Stimulated activated CD4-positive, alpha-beta T cell treated with anti-CD3 and anti-CD28 coated beads, Interleukin-12 subunit alpha, Interleukin-12 subunit beta, amount 100 ng/mL, for 48 hours (primary cell): ENCODE measurements around the gene DIP2C.
"Not testable (repeated sequence)": the region's sequence is repeated elsewhere in the genome, so short reads cannot be mapped to it uniquely, and the experiment has no call there.

Experiments
- DNase-seq, 3 donors: peaks; one replicate each; pipeline ENCODE4 v3.0.0-alpha.2; 2020; ENCODE audit warnings: low read depth in 2 of 3, low spot score in 1 of 3

The DIP2C gene

DNA sequence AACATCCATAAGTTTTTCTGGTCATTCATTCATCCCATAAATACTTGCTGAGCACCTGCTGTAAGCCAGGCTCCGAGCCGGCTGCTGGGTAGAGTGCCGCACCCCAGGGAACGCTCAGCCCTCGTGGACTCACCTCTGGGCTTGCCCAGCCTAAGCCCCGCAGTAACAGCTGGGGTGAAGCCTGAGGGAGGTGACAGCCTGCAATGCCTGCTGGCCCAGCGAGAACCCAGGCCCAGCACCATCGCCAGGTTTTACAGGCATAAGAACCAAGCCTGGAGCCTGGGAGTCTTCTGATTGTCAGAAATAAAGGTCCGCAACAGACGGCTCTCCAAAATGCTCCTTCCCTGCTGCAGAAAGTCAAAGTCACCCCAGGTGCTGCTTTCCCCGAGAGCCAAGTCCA lies 348.8 kb downstream of the DIP2C start:
- no peak for DNase-seq

GRCh38 chr10:339038-339391 lies 350.5 kb downstream of the DIP2C start:
- DNase-seq: no peak

GRCh38 chr10:338171-339037 lies 351.1 kb downstream of the DIP2C start:
- no peak for DNase-seq

DNA sequence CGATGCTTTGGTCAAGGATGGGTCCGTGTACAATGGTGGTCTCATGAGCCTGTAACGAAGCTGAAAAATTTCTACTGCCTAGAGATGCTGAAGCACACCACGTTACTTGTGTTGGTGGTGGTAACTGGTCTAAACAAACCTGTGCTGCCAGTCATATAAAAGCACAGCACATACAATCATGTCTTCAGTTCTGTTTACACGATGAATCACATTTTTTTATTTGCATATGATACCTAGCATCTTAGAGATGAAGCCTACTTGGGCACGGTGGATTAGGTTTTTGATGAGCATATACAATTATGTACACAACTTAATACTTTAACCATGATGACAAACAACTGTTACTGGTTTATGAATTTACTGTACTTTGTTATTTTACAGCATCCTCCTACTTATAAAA lies 353.2 kb downstream of the DIP2C start:
- DNase-seq: no peak

- DNase-seq: no peak
These were observed 354.2 kb downstream of the DIP2C start for GRCh38 chr10:335151-335800.

DNA sequence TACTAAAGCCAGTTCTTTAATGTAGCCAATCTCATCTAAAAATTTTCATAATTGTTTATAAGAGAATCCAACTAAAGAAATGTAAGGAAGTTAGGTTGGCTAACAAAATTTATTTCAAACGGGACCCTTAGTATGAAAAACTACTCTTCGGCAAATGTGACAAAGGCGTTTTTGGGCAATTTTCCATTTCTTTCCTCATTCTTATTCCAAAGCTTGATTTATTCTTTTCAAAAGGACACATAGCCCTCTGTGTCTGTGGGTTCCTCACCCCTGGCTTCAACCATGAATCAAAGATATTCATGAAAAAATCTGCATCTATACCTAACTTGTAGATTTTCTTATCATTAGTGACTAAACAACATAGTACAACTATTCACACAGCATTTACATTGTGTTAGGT lies 358.3 kb downstream of the DIP2C start:
- no peak for DNase-seq

DNA sequence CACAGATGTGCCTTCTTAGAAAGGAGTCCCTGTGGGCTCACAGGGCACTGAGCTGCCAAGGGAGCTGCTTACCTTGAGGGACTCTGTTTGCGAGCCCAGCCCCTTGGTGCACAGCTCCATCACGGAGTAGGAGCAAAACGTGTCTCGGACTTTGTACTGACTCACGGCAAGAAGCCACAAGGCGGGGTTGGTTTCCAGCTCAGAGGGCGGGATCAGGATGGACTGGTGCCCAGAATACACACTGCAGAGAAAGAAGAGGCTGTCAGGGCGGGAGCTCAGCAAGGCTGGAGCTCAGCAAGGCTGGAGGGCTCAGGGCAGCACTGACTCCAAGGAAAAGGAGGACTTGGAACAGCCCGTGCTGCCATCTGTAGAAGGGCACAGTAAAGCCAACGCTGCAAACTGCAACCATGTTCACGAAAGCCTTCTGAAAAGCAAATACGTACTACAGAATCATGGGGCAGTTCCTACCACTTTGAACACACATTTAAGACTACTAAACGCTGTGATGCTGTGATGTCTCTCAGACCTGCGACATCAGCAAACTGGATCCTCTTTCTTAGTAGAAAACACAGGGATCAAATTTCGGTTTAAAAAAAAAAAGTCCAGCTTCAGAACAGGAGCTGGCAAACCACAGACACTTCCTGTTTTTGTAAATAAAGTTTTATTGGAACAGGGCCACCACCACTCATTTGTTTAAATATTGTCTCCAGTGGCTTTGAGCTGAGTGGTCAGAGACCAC lies 359.9 kb downstream of the DIP2C start:
- DNase-seq: peak in 2 of 3 donors; percentile 16 to 18

DNA sequence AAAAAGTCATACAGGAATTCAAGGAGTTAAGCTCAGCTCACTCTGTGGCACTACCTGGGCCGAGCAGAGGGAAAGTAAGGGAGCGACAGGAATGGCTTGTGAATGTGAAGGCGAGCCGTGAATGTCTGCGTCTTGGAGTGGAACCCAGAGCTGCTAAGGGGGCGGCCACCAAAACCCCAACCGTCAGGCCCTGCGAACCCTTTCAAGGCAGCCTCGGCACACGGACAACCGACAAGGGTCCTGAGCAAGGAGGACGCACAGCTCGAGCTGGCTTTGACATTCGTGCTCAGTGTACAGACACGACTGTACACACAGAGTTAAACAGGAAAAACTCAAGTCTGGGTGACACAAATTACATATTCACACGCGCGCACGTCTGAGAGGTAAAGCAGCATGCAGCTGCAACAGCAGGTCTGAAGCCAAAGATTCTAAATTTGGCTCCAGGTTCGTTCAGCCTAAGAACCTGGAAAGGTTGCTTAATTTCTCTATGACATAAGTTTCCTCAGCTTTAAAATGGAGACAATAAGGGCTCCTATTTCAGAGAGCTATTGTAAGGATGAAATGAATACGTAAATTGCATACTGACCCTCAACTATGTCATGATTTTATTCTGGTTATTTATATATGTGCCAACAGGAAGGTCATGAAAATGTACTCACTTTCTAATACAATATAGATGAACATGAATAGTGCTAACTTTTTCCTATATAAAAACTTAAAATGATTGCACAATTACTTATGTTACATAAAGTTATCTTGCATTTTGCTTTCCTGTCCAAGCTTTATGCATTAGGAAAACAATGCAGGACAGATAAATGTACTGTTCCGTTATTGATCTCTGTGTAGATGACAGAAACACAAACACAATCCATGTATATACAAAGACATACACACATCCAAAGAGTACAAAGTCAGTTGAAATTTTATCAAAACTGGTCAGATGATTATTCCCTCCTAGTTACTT lies 361.3 kb downstream of the DIP2C start:
- no peak for DNase-seq

DNA sequence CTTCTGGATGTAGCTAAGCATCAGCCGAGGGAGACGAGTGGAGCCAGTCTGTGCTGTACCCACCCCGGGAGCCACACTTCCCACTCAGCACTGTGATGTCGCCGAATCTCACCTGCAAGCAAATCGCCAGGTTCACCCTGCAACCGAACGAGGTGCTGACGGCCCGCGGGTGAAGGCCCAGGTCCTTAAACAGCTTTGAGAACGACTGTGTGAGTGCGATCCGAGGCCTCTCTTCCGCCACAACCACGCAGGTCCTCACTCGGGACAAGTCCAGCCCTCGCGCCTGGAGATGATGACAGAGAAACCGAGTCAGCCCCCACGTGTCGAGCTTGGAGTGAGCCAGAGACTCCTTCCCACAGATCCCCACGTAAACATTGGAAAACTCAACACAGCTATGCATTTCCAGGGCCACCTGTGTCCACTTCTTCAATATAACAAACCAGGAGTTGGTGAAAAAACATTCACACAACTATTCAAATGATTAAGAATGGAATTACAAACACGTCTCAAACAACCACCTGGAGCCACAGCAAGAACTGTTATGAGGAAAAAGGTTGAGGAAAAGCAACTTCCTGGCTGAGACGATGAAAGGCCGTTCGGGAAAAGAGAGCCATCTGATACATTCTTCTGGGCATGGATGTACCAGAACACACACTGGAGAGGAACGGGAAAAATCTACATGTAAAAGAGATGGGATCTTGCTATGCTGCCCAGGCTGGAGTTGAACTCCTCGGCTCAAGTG lies 362.4 kb downstream of the DIP2C start:
- no peak for DNase-seq

DNA sequence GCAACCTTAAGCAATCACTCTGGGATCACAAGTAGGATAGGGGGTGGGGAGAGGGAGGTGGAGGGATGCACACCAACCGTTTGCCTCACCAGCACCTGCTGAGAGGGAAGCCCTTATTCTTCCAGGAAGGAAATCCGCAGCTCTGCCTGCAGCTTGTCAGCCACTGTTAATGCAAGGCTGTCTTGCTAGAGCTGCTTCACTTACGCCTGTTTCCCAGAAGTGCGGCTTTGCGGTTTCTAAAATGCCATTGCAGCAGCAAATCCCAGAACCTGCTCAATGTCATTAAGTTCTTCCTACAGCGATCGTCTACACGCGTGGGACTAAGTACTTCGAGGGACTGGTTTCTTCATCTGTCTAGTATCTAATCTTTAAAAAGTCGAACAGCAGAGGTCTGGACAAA lies 363.1 kb downstream of the DIP2C start:
- DNase-seq: no peak

DNA sequence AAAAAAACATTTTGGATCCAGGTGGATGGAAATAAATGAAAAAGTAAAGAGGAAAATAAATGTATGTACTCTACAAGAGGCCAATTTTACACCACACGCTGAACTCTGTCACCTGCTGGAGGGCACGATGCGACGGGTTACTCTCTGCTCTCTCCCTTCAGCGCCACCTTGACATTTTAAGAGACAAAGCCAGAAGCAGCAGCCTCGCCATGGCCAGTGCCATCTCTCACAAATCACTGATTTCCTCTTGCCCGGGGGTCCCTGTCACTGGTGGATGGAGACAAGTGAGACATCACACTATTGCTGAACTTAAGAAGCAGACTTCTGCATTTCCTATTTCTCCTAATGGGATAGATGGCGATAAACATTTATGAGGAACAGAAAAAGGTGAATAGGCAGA lies 364.2 kb downstream of the DIP2C start:
- DNase-seq: no peak

- DNase-seq: no peak
These were observed 364.9 kb downstream of the DIP2C start for GRCh38 chr10:324593-324992.

GRCh38 chr10:323651-324293 lies 365.7 kb downstream of the DIP2C start:
- DNase-seq: peak in 2 of 3 donors; percentile 21 to 42

GRCh38 chr10:323046-323445 lies 366.4 kb downstream of the DIP2C start:
- DNase-seq: not testable (repeated sequence)

DNA sequence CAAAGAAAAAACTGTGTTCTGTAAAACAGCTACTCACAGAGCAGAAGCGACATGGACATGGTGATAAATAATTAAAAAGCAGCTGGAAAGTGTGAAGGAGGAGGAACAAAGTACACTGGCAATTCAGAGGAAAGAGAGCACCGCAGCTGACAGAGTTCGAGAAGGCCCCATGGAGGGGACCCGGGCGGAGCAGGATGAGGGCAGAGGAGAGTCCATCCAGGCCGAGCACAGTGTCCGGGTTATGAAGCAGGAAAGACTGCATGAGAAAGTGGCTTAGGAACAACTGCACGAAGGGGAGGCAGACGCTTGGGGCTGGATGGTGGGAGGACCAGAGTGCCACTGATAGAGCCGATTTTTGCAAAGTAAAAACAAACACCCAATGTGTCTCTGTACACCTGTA lies 368.7 kb downstream of the DIP2C start:
- DNase-seq: no peak

DNA sequence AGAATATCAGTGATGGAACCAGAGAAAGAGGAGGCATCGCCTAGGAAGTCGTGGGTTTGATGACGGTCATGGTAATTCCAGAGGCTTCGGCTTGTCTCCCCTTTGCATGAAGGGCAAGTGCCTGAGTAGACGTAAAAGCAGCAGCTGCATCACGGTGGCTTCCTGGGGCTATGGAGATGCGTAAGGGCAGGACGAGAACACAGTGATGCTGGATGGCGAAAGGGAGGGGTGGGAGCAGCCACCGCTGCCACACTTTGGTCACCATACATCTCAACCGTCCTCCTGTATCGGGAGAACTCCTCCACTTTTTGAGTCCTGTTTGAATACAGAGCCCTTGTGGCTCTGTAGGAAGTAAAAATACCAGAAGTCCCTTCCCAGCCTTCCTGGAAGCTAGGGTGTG lies 371.5 kb downstream of the DIP2C start:
- DNase-seq: no peak

DNA sequence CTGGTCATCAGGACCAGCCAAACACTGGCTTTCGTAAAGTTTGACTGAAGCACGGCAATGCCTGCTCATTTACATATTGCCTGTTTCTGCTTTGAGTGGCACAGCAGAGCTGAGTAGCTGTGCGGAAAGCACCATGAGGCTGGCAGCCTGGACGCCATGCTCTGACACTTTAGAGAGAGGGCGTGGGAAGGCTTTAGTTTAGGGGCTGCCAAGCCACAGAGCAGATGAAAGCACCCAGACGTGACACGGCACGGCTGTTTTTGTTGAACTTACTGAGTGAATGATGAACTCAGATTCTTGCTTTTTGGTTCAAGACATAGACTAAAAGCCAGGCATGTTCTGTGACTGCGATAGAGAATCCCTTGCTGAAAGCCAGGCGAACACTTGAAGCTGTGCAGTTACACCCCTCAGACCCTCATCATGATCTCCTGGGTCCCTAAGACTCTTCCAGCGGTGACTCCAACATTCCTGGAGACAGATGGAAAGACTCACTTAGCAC lies 372.1 kb downstream of the DIP2C start:
- no peak for DNase-seq

DNA sequence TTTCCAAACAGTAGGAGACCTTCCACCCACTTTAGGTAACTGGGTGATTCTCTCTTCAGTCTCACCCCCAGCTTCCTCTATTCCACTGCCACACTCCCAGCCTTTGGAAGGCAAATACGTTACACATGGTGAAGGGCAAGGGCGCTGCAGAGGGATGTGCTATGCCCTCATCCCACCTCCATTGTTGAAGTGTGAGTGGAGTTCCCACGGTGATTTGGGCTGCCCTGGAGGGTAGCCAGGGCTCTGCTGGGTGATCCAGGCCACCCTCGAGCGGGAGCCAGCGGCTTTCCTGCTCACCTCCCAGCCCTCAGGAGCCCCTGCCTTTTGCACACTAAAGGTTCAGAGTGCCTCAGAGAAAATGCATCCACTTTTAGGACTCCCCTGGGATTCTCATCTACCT lies 373.1 kb downstream of the DIP2C start:
- no peak for DNase-seq

- no peak for DNase-seq
These were observed 374.6 kb downstream of the DIP2C start for GRCh38 chr10:314871-315270.

DNA sequence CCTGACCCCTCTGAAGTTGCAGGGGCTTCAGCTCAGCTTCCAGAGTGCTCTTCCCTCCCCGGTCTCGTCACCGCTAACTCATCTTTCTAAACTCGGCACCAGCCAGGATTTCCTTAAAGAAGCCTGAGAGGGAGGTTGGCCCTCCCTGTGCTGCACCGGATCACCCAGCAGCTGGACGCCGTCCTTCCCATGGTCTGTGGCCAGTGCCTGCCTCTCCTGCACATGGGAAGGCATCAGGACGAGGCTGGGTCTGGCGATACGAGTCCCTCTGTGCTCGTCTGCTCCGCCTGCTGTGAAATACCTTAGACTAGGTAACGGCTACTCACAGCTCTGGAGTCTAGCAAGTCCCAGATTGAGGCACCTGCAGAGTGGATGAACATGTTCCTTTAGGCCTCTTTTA lies 375.1 kb downstream of the DIP2C start:
- DNase-seq: no peak
